Ecto neural progenitor cell (in vitro differentiated cells): Measurements from ENCODE around the gene CANT1.

ENCODE experiments used
- DNase-seq: peaks from one replicate; pipeline ENCODE4 v3.0.0-alpha.2; 2018; ENCODE audit warnings: low spot score

The CANT1 gene

DNA sequence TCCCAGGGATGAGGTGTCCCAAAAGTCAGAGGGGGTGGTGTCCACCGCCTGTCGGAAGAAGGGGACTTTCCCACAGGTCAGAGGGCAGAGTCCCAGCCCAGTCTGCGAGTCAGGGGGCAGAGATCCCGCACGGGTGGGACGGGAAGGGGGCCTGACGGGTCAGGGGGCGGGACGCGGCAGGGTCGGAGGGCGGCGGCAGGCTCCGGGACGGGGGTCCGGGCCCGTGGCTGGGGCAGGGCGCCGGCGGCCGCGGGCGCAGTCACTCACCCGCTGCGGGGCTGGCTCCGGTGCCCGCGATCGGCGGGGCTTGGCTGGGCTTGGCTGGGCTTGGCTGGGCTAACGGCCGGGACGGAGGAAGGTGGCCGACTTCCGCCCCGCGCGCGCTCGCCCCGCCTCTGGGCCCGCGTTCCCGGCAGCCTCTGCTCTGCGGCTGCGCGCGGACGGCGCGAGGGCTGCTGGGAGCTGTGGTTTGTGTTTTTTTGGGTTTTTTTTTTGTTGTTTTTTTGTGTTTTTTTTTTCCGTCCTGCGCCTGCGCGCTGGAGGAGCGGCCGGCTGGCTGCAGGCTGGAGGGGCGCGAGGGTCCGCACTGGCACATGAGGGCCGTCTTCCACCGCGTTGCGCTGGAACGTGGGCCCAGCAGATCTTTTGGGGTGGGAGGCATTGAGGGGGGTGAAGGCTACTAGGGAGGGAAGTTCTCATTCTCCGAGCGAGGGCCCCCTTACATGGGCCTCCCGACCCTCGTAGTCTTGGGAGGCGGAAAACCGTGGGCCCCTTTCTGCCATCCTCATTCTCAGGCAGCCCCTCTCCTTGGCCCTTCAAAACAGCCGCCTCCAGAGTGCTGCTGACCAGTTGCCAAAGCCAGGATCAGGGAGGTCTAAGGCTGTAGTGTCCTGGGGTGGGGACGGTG lies at the start of gene CANT1:
Gene CANT1 (minus strand): TSS at position 368 of the 907 bp plus-strand sequence. CDS start 12,142 bp downstream, outside the sequence.
- peak; percentile 94 for DNase-seq

DNA sequence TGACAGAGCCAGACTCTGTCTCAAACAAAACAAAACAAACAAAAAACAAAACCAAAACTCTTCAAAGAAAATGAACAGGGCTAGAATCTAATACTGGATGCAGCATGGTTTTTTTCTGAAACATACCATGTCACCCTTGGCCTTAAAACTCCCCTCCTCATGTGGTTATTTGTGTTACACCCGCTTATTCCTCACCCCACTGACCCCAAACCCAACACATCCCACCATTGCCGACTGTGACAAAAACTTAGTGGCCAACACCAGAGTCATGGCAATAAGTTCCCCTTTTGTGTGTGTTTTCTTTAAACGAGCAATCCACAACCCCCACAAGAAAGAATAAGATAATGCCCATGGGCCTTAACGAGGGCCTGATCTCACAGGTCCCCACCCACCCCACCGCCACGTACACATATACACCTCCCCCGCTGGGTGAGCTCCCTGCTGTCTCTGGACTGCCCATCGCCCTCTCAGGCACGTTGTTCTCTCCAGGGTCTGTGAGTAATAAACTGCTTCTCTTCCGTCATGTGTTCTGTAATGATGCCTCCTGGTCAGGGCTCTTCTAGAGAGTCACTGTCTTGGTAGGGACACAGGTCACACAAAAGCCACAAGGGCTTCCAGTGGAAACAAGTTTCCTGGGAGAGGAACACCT lies 48.3 kb upstream of the CANT1 start:
- DNase-seq, result no peak

DNA sequence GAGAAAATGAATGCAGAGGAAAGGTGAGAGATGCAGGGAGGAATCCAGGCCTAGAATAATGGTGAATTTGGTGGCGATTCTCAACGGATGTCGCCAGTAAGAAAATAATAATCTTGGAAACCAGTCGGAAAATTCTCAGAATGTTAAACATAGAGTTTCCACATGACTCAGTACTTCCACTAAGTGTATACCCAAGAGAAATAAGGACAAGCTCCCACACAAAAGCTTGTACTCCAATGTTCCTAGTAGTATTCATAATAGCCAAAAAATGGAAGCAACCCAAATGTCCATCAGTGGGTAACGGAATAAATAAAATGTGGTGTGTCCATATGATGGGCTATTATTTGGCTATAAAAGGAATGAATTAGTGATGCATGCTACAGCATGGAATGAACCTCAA lies 45.6 kb upstream of the CANT1 start:
- no peak for DNase-seq

DNA sequence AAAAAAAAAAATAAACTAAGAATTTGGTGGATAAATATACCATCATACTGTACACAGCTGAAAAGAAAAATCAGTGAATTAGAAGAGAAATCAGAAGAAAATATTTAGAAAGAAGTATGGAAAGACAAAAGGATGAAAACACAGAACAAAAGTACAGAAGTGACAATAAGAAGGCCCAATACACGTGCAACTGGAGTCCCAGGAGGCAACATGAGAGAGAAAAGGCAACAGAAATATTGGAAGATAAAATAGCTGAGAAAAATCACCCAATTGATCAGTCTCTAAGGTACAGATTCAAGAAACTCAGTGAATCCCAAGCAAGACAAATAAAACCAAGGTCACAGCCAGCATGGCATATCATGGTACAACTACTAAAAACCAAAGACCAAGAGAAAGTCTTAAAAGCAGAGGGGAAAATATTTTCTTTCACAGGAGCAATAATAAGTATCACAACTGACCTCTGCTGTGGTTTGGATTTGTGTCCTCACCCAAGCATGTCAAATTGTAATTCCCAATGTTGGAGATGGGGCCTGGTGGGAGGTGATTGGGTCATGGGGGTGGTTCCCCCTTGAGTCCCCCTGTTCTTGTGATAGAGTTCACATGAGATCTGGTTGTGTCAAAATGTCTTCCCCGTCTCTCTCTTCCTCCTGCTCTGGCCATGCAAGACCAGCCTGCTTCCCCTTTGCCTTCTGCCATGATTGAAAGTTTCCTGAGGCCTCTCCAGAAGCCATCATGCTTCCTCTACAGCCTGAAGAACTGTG lies 44.8 kb upstream of the CANT1 start:
- DNase-seq, result no peak

DNA sequence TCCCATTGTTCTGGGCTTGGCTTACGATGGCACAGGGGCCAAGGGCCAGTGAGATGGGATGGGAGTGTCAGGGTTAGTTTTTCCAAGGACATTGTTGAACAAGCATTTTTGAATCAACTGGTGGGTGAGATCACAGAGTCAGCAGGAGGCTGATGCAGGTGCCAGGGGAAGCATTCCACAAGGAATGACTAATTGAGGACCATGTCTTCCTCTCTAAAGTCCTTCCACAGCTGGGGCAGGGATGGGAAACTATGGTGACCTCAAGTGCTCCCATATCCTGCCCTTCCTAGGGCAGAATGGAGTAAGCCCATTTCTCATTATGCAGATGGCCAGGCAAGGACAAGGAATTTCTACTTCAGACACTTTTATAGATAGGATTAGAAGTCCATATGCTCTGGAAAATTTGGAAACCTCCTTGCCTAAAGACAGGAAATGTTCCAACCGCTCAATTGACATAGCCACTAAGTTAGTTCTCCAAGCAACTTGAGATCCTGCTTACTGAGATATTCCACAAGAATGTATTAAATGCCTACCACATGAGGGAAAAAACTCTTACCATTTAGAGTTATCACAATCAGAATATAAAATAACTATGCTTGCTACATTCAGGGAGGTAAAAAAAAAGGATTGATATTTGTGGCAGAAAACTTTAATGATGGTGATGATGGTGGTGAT lies 43.8 kb upstream of the CANT1 start:
- DNase-seq, result no peak

DNA sequence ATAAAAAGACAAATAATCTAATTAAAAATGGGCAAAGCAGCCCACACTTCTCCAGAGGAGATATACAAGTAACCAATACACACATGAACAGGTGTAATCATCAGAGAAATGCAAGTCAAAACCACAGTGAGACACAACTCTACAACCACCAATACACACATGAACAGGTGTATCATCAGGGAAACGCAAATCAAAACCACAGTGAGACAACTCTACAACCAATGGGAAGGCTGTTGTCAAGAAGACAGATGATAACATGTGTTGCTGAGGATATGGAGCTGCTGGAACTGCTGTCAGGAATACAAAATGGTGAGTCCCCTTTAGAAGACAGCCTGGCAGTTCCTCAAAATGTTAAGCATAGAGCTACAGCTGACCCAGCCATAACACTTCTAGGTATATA lies 42.6 kb upstream of the CANT1 start:
- no peak for DNase-seq

DNA sequence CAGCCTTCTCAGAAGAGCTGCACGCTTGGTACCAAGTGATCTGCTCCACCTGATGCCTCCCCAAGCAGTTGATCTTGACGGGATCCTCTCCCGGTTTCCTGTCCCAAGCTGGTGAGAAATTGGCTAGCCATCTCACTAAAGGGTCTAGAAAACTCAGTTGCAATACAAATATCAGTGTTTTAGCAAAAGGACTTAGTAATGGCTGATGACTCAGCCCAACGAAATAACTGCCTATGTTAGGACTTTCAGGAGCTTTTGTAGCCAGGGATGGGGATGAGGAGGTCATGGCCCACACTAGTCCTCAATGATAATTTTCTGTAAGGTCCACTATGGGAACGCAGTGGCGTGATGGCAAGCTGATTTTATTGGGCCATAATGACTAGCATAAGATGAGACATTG lies 41.7 kb upstream of the CANT1 start:
- no peak for DNase-seq

DNA sequence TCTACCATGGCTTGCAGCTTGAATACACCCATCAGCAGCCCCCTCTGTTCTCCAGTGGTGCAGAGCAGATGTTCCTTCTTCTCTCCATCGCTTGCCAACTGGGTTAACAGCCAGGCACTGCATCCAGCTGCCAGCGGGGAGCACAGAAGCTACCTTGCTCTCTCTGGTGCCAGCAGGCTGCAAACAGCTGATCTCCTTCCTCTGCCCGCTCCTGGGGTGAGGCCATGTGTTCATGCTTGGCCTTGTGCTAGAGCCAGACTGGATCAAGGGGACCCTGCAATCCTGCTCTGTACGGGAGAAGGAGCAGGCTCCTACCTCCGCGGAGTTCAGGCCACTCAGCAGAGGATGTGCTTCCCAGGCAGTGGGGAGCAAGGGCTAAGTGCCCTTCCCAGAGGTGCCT lies 41.0 kb upstream of the CANT1 start:
- DNase-seq, result no peak

DNA sequence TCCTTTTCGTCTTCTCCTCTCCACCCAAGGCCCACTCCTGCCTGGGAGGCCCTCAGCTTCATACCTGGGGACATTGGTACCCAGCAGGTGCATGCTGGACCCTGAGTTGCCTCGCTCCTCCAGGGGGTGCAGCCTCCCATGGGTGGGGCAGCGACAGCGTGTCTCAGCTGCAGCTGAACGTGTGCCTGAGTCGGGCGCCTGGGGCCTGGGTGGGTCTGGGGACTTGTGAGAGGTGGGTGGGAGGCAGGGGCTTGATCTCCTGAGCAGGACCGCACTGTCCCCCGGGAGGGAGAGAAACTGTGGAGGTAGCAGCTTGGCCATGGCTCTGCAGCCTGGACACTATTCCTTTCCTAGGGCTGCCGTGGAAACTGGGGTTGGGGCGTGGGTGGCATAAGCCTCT lies 40.3 kb upstream of the CANT1 start:
- DNase-seq, result no peak

DNA sequence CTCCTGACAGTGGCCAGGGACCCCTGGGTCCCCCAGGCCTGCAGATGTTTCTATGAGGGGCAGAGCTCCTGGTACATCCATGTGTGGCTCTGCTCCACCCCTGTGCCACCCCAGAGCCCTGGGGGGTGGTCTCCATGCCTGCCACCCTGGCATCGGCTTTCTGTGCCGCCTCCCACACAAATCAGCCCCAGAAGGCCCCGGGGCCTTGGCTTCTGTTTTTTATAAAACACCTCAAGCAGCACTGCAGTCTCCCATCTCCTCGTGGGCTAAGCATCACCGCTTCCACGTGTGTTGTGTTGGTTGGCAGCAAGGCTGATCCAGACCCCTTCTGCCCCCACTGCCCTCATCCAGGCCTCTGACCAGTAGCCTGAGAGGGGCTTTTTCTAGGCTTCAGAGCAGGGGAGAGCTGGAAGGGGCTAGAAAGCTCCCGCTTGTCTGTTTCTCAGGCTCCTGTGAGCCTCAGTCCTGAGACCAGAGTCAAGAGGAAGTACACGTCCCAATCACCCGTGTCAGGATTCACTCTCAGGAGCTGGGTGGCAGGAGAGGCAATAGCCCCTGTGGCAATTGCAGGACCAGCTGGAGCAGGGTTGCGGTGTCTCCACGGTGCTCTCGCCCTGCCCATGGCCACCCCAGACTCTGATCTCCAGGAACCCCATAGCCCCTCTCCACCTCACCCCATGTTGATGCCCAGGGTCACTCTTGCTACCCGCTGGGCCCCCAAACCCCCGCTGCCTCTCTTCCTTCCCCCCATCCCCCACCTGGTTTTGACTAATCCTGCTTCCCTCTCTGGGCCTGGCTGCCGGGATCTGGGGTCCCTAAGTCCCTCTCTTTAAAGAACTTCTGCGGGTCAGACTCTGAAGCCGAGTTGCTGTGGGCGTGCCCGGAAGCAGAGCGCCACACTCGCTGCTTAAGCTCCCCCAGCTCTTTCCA lies 39.5 kb upstream of the CANT1 start:
- DNase-seq, result no peak

DNA sequence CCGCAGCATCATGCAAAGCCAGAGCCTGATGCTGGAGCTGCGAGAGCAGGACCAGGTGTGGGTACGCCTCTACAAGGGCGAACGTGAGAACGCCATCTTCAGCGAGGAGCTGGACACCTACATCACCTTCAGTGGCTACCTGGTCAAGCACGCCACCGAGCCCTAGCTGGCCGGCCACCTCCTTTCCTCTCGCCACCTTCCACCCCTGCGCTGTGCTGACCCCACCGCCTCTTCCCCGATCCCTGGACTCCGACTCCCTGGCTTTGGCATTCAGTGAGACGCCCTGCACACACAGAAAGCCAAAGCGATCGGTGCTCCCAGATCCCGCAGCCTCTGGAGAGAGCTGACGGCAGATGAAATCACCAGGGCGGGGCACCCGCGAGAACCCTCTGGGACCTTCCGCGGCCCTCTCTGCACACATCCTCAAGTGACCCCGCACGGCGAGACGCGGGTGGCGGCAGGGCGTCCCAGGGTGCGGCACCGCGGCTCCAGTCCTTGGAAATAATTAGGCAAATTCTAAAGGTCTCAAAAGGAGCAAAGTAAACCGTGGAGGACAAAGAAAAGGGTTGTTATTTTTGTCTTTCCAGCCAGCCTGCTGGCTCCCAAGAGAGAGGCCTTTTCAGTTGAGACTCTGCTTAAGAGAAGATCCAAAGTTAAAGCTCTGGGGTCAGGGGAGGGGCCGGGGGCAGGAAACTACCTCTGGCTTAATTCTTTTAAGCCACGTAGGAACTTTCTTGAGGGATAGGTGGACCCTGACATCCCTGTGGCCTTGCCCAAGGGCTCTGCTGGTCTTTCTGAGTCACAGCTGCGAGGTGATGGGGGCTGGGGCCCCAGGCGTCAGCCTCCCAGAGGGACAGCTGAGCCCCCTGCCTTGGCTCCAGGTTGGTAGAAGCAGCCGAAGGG lies 38.6 kb upstream of the CANT1 start:
- DNase-seq, result no peak

DNA sequence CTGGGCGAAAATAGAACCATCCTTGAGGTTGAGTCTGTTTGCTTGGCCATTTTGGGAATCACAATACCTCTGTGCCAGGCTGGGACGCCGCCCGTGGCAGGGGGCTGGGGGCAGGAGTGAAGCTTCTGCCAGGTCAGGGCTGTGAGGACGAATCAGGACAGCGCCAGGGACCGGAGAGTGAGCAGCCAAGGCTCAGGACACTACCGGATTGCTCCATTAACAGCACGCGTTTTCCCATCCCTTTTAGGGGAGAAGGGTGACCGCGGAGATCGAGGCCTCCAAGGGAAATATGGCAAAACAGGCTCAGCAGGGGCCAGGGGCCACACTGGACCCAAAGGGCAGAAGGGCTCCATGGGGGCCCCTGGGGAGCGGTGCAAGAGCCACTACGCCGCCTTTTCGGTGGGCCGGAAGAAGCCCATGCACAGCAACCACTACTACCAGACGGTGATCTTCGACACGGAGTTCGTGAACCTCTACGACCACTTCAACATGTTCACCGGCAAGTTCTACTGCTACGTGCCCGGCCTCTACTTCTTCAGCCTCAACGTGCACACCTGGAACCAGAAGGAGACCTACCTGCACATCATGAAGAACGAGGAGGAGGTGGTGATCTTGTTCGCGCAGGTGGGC lies 37.8 kb upstream of the CANT1 start:
- DNase-seq, result no peak

DNA sequence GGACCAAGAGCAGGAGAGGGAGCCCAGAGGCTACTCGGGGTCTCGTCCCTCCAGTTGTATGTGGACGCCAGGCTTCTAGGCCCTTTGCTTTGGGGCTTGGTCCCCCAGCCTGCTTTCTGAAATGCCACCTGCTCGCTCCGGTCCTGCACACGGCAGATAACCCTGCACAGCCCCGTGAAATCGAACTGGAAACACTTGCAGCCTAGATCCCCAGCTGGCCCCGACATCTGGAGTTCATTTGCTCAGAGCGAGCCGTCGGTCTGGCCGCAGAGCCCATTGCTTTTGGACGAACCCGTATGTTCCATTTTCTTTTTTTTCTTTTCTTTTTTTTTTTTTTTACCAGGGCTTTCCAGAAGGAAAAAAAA lies 37.3 kb upstream of the CANT1 start:
- DNase-seq, result no peak

DNA sequence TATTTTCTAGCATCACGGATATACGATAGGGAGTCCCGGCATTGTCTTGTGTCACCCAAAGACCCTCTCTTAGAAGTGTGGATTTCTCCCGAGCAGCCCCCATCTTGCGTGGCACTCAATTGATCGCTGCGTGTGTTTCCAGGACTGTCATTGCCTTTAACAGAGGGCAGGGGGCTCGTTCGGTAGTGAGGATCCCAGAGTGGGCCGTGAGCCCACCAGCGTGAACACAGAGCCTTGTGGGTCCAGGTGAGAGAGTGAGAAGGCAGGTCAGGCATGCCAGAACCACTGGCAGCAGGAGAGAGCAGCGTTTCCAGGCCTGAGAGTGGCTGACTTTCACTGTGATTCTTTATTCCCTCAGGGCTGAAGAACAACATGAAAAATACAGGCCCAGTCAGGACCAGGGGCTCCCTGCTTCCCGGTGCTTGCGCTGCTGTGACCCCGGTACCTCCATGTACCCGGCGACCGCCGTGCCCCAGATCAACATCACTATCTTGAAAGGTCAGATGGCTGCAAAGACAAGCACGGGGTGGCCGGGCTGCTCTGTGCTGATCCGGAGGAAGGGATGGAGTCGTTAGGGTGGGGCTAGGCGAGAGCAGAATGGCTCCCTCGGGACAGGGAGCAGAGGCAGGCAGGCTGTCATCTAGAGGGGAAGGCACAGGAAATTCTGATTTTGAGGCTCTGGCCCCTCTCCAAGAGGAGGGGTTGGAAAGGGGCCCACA lies 36.8 kb upstream of the CANT1 start:
- DNase-seq, result no peak

DNA sequence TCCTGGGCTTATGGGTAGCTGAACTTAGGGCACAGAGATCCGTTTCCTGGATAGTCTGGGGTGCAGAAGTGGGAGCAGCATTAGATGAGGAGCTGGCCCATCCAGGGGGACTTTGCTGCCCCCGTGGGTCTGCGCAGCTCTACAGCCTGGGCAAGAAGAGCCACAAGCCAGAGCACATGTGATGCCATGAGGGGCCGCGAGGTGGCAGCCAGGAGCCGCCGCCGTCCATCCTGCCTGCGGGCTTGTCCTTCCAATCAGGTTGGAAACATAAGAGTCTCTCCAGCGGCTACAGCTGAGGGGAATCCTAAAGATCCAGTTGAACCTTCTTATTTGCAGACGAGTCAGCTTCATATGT lies 36.3 kb upstream of the CANT1 start:
- peak; percentile 91 for DNase-seq

DNA sequence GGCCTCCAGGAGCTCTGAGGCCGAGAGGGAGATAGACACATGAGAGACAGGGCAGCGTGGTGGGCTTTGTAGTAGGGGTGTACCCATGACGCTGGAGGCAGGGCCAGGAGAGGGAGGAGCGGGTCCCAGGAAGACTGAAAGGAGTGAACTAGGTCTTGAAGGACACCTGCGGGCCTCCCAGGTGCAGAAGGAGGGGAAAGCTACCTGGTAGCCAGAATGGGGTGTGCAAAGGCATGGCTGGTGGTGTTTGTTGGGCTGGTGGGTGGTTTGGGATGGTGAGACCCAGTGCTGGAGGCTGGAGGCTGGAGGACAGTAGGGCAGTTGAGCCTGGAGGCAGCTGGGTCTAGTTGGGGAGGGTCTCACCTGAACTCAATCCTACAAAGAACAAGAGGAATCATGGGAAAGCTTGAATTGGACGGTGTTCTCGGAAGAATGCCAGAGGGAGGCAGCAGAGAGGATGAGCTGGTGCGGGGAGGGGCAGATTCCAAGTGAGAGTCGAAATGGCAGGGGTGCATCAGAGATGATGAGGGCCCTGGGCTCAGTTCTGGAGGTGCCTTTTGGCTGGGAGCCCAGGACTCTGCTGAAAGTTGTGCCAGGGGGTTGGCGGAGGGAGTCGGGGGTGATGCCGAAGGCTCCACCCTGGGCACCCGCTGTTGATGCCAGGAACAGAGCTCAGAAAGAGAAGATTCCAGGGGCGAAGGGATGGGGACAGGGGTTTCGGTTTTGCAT lies 35.6 kb upstream of the CANT1 start:
- no peak for DNase-seq

DNA sequence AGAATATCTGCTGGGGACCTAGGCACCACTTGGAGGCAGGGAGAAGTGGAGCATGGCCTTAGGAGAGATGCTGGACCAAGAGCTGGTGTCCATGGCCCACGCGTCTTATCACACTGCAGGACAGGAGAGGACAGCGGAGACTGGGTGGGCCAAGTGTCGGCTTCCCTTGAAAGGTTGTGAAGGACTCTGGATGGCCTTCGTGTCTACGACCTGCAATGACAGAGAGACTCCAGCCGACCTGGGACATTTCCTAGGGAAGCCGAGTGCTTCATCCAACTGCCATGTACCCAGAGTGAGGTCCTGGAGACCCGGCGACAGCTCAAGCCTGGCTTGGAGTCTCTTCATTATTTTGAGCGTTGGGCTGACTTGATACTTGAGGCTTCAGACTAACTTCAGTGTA lies 34.9 kb upstream of the CANT1 start:
- DNase-seq, result no peak

DNA sequence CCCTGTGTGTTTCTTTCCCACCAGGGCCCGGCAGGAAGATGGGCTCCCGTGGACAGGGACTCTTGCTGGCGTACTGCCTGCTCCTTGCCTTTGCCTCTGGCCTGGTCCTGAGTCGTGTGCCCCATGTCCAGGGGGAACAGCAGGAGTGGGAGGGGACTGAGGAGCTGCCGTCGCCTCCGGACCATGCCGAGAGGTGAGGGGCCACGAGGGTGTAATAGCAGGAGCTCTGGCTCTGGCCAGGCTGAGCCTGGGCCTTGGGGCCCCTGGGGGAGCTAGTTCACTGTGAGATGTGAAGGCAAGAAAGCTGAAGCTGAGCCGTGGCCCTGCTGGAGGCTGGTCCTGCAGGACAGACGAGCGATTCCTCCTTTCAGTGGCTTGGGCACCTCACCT lies 34.4 kb upstream of the CANT1 start:
- no peak for DNase-seq
